Prostate gland (tissue), 2 donors: ENCODE data around the gene CCNF.

Experiments
- CTCF ChIP-seq, 4 experiments: fragments of 200-600 bp in 2 of 4; fragments of 450-650 bp in 2 of 4; sonication (generic) in 2 of 4; IDR thresholded peaks; 1 replicate in 3 of 4; 2 replicates in 1 of 4; pipeline ENCODE4 v1.5.1; 2016 to 2019; ENCODE audit warnings: antibody characterized with exemption in 4 of 4, mild to moderate bottlenecking in 2 of 4, moderate library complexity in 2 of 4
- POLR2A ChIP-seq: fragments of 450-650 bp; IDR thresholded peaks from one replicate; pipeline ENCODE4 v1.6.1; 2016; ENCODE audit warnings: antibody characterized with exemption, mild to moderate bottlenecking
- POLR2AphosphoS5 ChIP-seq: sonication (generic); formaldehyde crosslinking; IDR thresholded peaks from one replicate; pipeline ENCODE4 v1.6.1; 2017; ENCODE audit warnings: antibody characterized with exemption

DNA sequence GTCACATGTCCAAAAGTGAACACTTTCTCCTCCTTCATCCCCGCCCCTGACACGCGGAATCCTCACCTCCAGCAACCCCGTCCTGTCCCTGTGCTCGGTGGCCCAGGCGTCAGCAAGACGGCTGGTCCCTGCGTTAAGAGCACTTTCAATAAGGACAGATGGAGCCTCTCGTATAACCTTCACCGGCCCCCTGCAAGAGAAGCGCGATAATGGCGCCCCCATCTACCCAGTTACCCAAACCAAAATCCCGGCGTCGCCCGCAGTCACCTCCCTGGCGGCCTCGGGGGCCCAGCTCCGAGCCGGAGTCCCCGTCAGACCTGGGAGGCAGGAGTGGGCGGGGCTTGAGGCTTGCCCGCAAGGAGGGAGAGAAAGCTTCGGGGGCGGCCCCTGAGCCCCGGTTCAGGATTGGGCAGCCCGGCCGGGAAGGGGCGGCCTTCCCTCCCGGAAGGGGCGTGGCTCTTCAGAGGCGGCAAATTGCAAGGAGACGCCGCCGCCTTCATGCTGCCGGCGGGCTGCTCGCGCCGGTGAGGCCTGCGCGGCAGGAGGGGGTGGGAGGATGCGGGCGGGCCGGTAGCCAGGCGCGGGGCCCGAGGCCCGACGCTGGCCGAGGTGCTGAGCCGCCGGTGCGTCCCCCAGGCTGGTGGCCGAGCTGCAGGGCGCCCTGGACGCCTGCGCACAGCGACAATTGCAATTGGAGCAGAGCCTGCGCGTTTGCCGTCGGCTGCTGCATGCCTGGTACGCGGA lies 30.6 kb downstream of the CCNF start, which contains the start of gene TEDC2:
- TF ChIP-seq CTCF (IDR thresholded peaks at IDR 0.05) (no peak), POLR2A (peak; percentile 14), POLR2AphosphoS5 (peak; percentile 87)
